ENCODE data around the gene C12orf42.

The C12orf42 gene

GRCh38 chr12:103303484-103303883 is 192.3 kb downstream of the C12orf42 start:
- FAIRE-seq (no peak), DNase-seq (ENCODE audit: insufficient read length, low spot score) (no peak)
- no peak for TF ChIP-seq POLR2AphosphoS5 (IDR thresholded peaks at IDR 0.05; ENCODE audit: low read depth, low read length)
- no peak for TF ChIP-seq POLR2A (IDR thresholded peaks at IDR 0.05; ENCODE audit: low read depth, low read length)
- TF ChIP-seq POU2F2 (IDR thresholded peaks at IDR 0.05; ENCODE audit: low read depth, low read length), result no peak
- TF ChIP-seq SPI1 (IDR thresholded peaks at IDR 0.05; ENCODE audit: low read depth, low read length), result no peak
- TF ChIP-seq TAF1 (IDR thresholded peaks at IDR 0.05; ENCODE audit: low read depth, low read length), result no peak
- no peak for TF ChIP-seq PAX5 (IDR thresholded peaks at IDR 0.05; ENCODE audit: insufficient read depth, low read length, severe bottlenecking)

- DNase-seq (ENCODE audit: insufficient read length, low spot score) (no peak), FAIRE-seq (no peak)
- TF ChIP-seq POLR2AphosphoS5 (IDR thresholded peaks at IDR 0.05; ENCODE audit: low read depth, low read length) (no peak), SPI1 (IDR thresholded peaks at IDR 0.05; ENCODE audit: low read depth, low read length) (no peak), TAF1 (IDR thresholded peaks at IDR 0.05; ENCODE audit: low read depth, low read length) (no peak), POLR2A (IDR thresholded peaks at IDR 0.05; ENCODE audit: low read depth, low read length) (no peak), POU2F2 (IDR thresholded peaks at IDR 0.05; ENCODE audit: low read depth, low read length) (no peak), PAX5 (IDR thresholded peaks at IDR 0.05; ENCODE audit: insufficient read depth, low read length, severe bottlenecking) (no peak)
Measured at GRCh38 chr12:103301642-103302591, 193.9 kb downstream of the C12orf42 start.

- FAIRE-seq, result no peak
- no peak for DNase-seq (ENCODE audit: insufficient read length, low spot score)
- no peak for TF ChIP-seq TAF1 (IDR thresholded peaks at IDR 0.05; ENCODE audit: low read depth, low read length)
- no peak for TF ChIP-seq POU2F2 (IDR thresholded peaks at IDR 0.05; ENCODE audit: low read depth, low read length)
- TF ChIP-seq POLR2A (IDR thresholded peaks at IDR 0.05; ENCODE audit: low read depth, low read length), result no peak
- TF ChIP-seq POLR2AphosphoS5 (IDR thresholded peaks at IDR 0.05; ENCODE audit: low read depth, low read length), result no peak
- no peak for TF ChIP-seq PAX5 (IDR thresholded peaks at IDR 0.05; ENCODE audit: insufficient read depth, low read length, severe bottlenecking)
- TF ChIP-seq SPI1 (IDR thresholded peaks at IDR 0.05; ENCODE audit: low read depth, low read length), result no peak
Measured at GRCh38 chr12:103288016-103288415, 207.8 kb downstream of the C12orf42 start.

GRCh38 chr12:103282124-103282523 is 213.6 kb downstream of the C12orf42 start:
- no peak for DNase-seq (ENCODE audit: insufficient read length, low spot score)

GRCh38 chr12:103279444-103279843 is 216.3 kb downstream of the C12orf42 start:
- no peak for TF ChIP-seq POLR2A (IDR thresholded peaks at IDR 0.05; ENCODE audit: low read depth, low read length)
- TF ChIP-seq SPI1 (IDR thresholded peaks at IDR 0.05; ENCODE audit: low read depth, low read length), result peak; percentile 59
- FAIRE-seq, result peak; percentile 92
- DNase-seq (ENCODE audit: insufficient read length, low spot score), result peak; percentile 21

More at GRCh38 chr12:103282124-103282523, 213.6 kb downstream of the C12orf42 start:
- FAIRE-seq, result no peak
- no peak for TF ChIP-seq TAF1 (IDR thresholded peaks at IDR 0.05; ENCODE audit: low read depth, low read length)
- TF ChIP-seq SPI1 (IDR thresholded peaks at IDR 0.05; ENCODE audit: low read depth, low read length), result peak; percentile 6; the same call in 1 of the 2 replicates
- TF ChIP-seq POLR2AphosphoS5 (IDR thresholded peaks at IDR 0.05; ENCODE audit: low read depth, low read length), result no peak
- no peak for TF ChIP-seq PAX5 (IDR thresholded peaks at IDR 0.05; ENCODE audit: insufficient read depth, low read length, severe bottlenecking)
- no peak for TF ChIP-seq POU2F2 (IDR thresholded peaks at IDR 0.05; ENCODE audit: low read depth, low read length)

GRCh38 chr12:103278329-103278728 is 217.4 kb downstream of the C12orf42 start:
- FAIRE-seq, result peak; percentile 41
- no peak for DNase-seq (ENCODE audit: insufficient read length, low spot score)
- TF ChIP-seq TAF1 (IDR thresholded peaks at IDR 0.05; ENCODE audit: low read depth, low read length) (no peak), SPI1 (IDR thresholded peaks at IDR 0.05; ENCODE audit: low read depth, low read length) (no peak), POU2F2 (IDR thresholded peaks at IDR 0.05; ENCODE audit: low read depth, low read length) (no peak)

- TF ChIP-seq POLR2AphosphoS5 (IDR thresholded peaks at IDR 0.05; ENCODE audit: low read depth, low read length) (no peak), POU2F2 (IDR thresholded peaks at IDR 0.05; ENCODE audit: low read depth, low read length) (no peak), POLR2A (IDR thresholded peaks at IDR 0.05; ENCODE audit: low read depth, low read length) (no peak), SPI1 (IDR thresholded peaks at IDR 0.05; ENCODE audit: low read depth, low read length) (no peak), TAF1 (IDR thresholded peaks at IDR 0.05; ENCODE audit: low read depth, low read length) (no peak), PAX5 (IDR thresholded peaks at IDR 0.05; ENCODE audit: insufficient read depth, low read length, severe bottlenecking) (no peak)
- DNase-seq (ENCODE audit: insufficient read length, low spot score) (no peak), FAIRE-seq (no peak)
Measured at GRCh38 chr12:103273645-103274044, 222.1 kb downstream of the C12orf42 start.

- DNase-seq (ENCODE audit: insufficient read length, low spot score) (no peak), FAIRE-seq (no peak)
- TF ChIP-seq PAX5 (IDR thresholded peaks at IDR 0.05; ENCODE audit: insufficient read depth, low read length, severe bottlenecking) (no peak), POU2F2 (IDR thresholded peaks at IDR 0.05; ENCODE audit: low read depth, low read length) (no peak), SPI1 (IDR thresholded peaks at IDR 0.05; ENCODE audit: low read depth, low read length) (no peak), TAF1 (IDR thresholded peaks at IDR 0.05; ENCODE audit: low read depth, low read length) (no peak), POLR2AphosphoS5 (IDR thresholded peaks at IDR 0.05; ENCODE audit: low read depth, low read length) (no peak), POLR2A (IDR thresholded peaks at IDR 0.05; ENCODE audit: low read depth, low read length) (no peak)
Measured at GRCh38 chr12:103272949-103273348, 222.8 kb downstream of the C12orf42 start.

- no peak for TF ChIP-seq POLR2AphosphoS5 (IDR thresholded peaks at IDR 0.05; ENCODE audit: low read depth, low read length)
- TF ChIP-seq PAX5 (IDR thresholded peaks at IDR 0.05; ENCODE audit: insufficient read depth, low read length, severe bottlenecking), result no peak
- no peak for TF ChIP-seq TAF1 (IDR thresholded peaks at IDR 0.05; ENCODE audit: low read depth, low read length)
- DNase-seq (ENCODE audit: insufficient read length, low spot score), result no peak
- FAIRE-seq, result no peak
Measured at GRCh38 chr12:103269946-103270345, 225.8 kb downstream of the C12orf42 start.
